Stimulated activated CD8-positive, alpha-beta memory T cell treated with anti-CD3 and anti-CD28 coated beads, Interleukin-2, amount 100 ng/mL, for 48 hours (primary cell): Measurements from ENCODE around the gene CSF3R.
A peak's percentile ranks its signal among the peaks of the same experiment; 100 is the strongest.
"Not testable (repeated sequence)": the region's sequence is repeated elsewhere in the genome, so short reads cannot be mapped to it uniquely, and the experiment has no call there.

ENCODE experiments used
- DNase-seq, 2 donors: peaks; one replicate each; pipeline ENCODE4 v3.0.0-alpha.2; 2020; ENCODE audit warnings: low read depth in 2 of 2

Gene CSF3R

GRCh38 chr1:36481771-36482723, 666 bp downstream of the CSF3R start:
- no peak for DNase-seq

GRCh38 chr1:36481091-36481490, 1.6 kb downstream of the CSF3R start:
- no peak for DNase-seq

GRCh38 chr1:36480161-36480560, 2.6 kb downstream of the CSF3R start:
- no peak for DNase-seq

DNA sequence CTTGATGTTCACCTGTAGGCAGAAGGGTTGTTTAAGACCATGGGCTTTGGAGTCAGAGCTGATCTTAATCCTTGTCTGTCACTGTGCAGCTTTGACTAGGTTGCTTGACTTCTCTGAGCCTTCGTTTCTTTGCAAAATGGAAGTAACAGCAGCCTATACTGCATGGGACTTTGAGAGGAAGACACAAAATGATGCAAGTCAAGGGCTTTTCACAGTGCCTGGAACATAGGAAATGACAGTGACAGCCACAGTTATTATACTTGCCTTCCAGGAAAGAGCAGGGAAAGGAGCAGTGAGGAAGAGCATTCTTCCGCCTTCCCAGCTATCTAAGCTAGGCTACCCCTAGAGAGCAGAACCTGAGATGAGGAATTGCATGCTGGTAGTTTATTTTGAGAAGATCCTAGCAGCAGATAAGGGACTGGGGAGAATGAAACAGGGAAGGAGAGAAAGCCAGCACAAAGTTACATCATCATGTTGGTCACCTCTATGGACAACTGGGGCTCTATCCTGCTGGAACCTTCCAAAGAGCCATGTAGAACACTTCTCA, 3.1 kb downstream of the CSF3R start:
- DNase-seq: no peak

- DNase-seq: not testable (repeated sequence)
Observed at GRCh38 chr1:36477615-36478014, 5.1 kb downstream of the CSF3R start.

- no peak for DNase-seq
Observed at GRCh38 chr1:36476945-36477344, 5.8 kb downstream of the CSF3R start.

- no peak for DNase-seq
Observed at GRCh38 chr1:36475910-36476604, 6.7 kb downstream of the CSF3R start.

DNA sequence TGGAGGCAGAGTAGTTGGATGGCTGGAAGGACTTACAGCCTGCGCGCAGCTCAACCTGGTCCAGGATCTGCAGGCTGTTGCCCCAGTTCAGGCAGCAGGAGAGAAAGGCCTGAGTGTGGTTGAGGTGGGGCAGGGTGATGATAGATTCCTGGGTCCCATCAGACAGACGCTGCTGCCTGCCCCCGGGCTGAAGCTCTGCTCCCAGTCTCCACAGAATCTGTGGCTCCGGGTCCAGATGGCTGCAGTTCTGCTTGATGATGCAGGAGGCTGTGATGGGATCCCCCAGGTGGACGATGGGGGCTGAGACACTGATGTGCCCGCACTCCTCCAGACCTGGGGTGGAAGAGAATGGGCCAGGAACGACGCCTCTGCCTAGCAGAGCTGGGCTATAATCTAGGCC, 7.4 kb downstream of the CSF3R start:
- no peak for DNase-seq

GRCh38 chr1:36472656-36473055, 10.1 kb downstream of the CSF3R start:
- DNase-seq: no peak

- no peak for DNase-seq
Observed at GRCh38 chr1:36471830-36472641, 10.7 kb downstream of the CSF3R start.

GRCh38 chr1:36469163-36469562, 13.6 kb downstream of the CSF3R start:
- DNase-seq: no peak

DNA sequence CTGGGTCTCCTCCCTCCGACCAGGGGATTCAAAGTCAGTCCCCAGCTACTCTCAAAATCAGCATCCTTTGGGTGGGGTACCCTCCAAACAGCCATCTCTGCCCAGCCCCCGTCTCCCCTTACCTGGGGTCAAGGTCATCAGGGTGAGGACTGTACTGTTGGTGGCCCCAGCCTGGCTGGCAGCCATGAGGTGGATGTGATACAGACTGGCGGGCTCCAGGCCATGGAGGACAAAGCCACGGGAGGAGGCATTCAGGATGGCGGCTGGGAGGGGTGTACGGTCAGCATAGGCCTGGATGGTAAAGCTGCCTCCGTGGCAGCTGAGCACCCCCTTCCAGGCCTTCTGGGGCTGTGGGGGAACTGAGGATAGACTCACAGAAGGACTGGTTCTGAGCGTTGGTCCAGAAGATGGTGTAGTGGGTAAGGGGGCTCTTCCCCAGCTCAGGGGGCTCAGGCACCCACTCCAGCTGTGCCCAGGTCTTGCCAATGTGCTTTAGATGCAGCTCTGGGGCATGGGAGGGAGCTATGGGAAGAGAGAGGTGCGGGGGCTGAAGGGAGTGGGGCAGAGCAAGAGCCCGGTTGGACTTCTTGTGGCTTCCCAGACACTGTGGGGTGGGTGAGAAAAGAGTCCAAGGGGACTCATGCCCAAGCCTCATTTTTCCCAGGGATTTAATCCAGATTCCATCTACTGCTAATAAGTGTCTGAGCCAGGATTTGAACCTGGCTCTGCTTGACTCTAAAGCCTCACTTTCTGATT, 14.8 kb downstream of the CSF3R start:
- DNase-seq: no peak

GRCh38 chr1:36467027-36467410, 15.7 kb downstream of the CSF3R start:
- no peak for DNase-seq

GRCh38 chr1:36466370-36467026, 16.2 kb downstream of the CSF3R start:
- DNase-seq: no peak

GRCh38 chr1:36465731-36466369, 16.9 kb downstream of the CSF3R start:
- no peak for DNase-seq

DNA sequence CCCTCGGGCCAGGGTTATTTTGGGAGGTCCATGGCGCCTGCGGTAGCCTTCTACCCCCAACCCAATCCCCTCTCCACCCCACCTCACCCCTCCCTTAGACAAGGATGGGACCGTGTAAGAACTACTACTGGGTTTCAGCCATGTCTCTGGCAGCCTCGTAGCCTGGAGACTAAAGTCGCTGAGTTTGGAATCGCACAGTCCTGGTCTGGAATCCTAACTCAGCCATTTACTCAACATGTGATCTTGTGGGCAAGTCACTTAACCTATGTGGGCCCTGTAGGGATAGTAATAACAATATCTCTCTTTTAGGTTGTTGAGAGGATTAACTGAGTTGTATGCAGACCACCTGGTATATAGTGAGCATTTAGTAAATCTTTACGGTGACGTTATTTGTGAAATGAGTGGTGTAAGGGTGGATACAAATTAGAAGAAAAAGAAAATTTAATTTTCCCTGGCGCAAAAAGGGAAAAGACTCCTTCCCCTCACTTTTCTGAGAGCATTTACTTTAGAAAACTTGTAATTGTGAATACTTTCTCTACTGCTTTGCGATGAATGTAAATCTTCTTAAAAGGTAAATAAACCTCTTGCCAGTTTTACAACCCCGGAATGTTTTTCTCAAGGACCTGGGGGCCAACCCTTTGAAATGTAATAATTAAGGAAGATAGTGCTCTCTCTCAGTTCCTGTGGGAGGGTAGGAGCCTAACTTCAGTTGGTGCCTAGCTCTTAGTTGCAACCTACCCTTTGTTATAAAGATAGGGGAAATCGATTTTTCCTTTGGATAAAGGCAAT, 17.9 kb downstream of the CSF3R start:
- no peak for DNase-seq

GRCh38 chr1:36463803-36464604, 18.7 kb downstream of the CSF3R start, which contains the start of gene MRPS15:
Gene MRPS15, minus strand, starts transcription at chr1:36464384. Its CDS starts 109 bp downstream, at chr1:36464275.
- DNase-seq: peak; percentile 91 to 94

- DNase-seq: no peak
Observed at GRCh38 chr1:36463463-36463802, 19.3 kb downstream of the CSF3R start.
